Brain pericyte (primary cell): Measurements from ENCODE around the gene C22orf31.

Source experiments
- DNase-seq: peaks from one replicate; pipeline ENCODE4 v3.0.0-alpha.2; 2012; ENCODE audit warnings: low read depth, low spot score

The C22orf31 gene

DNA sequence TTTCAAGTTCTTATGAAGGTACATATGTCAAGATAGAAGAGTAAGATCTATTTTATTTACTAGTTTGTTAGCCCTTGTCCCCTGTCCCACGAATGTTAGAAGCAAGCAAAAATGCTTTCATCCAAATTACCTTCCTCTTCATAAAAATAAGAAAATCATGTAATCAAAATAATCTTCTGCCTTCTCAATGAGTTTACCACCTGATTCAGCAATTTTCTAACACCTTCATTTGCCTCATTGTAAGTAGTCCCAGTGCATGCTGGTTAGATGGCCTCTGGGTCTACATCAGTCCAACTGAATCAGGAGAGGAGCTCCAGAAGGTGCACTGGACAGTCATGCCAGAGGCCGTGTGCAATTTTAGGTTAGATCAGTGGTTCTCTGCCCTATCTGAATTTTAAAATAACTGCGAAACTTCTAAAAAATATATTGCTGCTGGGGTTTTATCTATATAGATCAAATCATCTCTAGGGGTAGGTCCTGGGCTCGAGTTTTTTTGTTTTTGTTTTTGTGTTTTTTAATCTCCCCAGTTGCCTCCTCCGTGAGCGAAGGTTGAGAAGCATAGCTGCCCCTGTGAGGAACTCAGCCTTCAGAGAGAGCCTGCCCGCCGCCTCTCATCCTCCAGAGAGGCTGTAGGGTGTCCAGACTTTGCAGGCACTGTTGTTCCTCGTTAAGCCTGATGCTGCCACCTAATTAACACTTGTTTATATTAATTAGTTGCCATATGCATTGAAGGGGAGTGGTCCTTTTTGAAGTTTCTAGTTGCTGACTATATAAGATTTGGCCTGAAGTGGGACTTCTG, 32.2 kb downstream of the C22orf31 start:
- DNase-seq, result no peak

GRCh38 chr22:29028468-29028867, 33.2 kb downstream of the C22orf31 start:
- no peak for DNase-seq

DNA sequence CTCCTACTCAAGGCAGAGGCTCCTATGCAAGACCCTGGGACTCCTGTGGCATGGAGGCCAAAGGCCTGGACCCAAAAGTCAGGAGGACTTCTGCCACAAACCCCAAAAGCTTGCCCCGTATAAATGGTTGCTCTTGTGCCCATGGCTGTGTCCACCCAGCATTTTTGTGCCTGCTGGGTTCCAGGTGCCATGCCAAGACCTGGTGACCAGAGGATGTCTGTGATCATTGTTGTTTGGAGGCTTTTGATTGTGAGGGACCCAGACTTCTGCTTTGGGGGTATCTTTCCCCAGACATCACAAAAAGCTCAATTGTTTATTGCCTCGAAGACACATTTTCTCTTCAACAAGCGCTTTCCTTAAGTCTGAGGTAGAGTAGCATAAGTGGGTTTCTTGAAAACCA, 35.1 kb downstream of the C22orf31 start:
- DNase-seq, result no peak

DNA sequence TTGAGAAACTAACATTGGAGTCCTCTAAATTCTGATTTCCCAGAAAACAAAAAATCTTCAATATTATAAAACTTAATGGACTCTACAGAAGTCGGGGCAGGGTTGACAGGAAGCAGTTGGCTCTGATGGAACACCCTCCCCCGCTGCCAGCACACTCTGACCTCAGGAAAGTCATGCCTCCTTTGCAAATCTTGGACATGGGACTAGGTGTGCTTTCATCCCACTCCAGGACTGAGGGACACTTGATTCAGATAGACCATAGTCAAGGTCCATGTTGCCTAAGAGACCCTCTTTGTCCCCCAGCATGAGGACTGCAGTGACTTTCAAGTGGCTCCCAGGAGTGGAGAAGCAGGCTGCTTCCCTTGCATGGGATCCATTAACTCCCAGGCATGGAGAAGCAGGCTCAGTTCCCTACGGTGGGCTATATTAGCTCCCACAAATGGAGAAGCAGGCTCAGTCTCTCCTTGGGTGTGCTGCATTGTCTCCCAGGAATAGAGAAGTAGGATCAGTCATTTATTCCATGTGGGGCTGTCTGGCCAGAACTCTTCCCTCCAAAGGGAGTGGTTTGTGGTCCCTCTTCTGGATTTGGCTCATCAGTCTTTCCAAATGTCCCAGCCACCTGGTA, 38.3 kb downstream of the C22orf31 start:
- DNase-seq, result no peak

GRCh38 chr22:29022101-29022817, 39.4 kb downstream of the C22orf31 start:
- no peak for DNase-seq

- DNase-seq, result no peak
Observed at GRCh38 chr22:29018293-29019189, 43.1 kb downstream of the C22orf31 start.

DNA sequence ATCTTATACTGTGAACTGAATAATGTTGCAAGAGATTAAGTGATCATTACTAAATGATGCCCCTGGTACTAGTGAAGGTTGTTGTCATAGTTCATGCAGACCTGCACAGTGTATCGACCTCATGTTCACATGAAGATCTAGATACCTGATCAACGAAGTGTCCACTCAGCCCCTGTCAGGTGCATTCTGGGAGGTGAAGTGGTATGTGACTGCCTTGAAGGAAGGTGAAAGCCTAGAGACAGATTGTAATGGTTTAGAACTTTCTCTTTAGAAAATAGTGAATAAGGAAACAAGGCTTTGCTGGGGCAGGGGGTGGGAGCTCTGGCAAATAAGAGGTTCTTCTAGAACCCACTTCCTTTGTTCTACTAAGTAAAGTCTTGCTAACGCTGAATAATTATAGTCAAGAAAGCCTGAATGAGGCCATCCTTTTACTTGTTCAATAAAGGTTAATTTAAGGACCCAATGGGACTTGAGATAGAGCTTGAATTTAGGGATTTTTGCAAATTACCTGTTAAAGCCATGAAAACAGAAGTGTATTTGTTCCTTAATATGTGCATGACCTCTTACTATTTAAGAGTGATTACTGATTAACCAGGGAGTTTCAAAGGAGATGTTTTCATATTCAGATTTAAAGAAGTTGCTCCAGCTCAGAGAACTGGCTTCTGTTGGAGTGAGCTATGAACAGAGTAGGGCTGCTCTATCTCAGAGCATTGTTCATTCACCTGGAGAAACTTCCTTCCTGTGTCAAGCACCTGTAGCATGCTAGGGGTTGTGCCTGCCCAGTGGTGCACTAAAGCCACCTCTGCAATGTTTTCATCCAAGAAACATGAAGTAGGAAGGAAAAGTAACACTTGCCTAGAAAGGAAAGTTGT, 45.3 kb downstream of the C22orf31 start:
- no peak for DNase-seq

- no peak for DNase-seq
Observed at GRCh38 chr22:29014773-29015172, 46.9 kb downstream of the C22orf31 start.

DNA sequence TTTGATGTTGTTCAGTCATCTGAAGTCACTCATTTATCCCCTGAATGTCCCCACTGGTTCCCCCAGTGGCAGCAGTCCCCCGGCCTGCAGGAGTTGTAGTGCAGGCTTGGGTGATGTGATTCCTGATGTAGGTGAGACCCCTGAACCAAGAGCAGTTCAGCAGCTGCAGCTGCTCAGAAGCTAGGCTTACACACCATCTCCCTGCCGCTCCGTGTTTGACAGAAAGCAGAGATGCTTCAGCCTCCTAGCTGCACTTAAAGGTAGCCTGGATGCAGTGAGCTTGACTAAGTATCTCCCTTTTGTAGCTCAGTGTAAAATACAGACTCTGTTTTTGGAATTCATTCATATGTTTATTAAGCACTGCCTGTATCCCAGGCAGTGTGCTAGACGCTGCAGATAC, 47.3 kb downstream of the C22orf31 start:
- DNase-seq, result no peak

DNA sequence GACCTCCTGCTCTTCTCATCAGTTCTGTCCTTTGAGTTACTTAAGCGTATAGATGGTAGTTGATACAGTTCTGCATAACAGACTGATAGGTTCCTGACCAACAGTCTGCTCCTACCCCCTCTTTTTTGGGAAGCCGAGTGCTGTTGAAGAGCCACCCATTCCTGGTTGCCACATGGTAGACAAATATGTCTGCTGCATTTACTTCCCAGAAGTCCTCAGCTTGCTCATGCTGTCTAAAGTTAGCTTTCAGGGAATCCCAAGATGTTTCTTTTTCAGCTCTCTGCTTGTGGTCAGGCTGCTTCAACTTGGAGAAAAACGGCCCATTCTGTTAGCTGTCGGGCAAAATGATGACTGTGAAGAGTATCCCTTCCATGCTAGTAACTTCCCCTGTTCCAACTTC, 48.7 kb downstream of the C22orf31 start:
- no peak for DNase-seq

GRCh38 chr22:29012101-29012433, 49.6 kb downstream of the C22orf31 start:
- no peak for DNase-seq

DNA sequence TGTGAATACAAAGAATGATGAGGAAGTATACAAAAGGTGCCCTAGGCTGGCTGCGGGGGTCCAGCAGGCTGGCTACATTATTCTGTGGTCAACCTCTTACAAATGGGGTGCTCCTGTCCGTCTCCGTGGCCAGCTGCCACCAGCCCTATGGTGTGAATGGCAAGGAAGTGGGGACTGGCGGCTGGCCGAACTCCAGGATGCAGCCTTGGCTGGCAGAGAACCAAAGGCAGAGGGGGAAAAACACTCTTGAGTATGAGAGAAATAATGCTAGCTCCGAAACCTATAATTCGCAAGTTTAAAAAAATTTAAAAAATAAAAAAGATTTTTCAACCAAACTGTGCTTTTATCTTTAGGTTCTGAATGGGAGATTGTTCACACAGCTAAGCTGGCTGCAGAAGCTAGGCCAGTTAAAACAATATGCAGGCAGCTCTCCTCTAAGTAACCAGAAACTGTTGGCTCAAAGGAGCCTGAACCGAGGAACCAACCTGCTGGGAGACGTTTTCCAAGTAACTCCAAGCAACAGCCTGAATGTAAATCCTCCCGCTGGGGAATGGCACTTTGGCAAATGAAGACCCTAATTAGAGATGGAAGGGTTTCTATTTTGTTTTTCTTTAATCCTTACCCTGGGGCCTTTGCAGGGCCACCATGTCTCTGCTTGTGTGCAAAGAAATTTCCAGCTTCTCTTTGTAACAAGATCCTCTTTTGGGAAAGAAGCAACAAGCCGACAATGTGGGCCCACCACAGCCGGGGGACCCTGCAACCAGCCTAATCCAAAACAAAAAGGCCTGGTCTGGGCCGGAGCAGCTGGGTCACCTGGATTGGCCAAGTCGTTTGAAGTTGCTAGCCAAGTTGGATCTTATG, 50.2 kb downstream of the C22orf31 start:
- no peak for DNase-seq

DNA sequence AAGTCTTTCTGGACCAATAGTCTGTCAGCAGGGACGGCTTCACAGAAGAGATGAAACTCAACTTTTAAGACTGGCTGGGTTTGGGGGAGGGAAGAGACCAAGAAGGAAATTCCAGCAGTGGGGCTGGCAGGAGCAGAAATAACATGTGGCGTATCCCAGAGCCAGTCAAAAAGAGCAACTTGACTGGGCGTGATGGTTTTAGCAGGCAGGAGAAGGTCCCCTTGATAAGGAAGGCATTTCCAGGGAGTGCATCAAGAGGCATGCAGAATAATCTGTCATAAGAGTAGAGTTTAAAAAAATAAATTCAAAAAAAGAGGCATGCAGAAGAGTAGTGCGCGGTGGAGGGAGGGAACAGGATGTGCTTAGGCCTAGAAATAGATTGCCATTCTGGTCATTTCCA, 52.5 kb downstream of the C22orf31 start:
- no peak for DNase-seq
